PC-3 (cell line): ENCODE measurements around the gene USH2A. TPM values are rescaled to one million over a fixed set of nuclear protein-coding genes. Genes with fewer than 3 reads are reported as not detected.

Experiments used
- ATAC-seq: fragments of 200-7000 bp; cut with Tn5 transposase; 2 replicates; pipeline ENCODE4 v1.9.1; 2020; ENCODE audit warnings: mild to moderate bottlenecking, moderate library complexity
- BruUV-seq: library from RNA; stranded (reverse); fragments of 400-500 nt; replicated peaks from 2 replicates; lab custom pipeline; 2021; lab: Mats Ljungman, UMichigan
- CTCF ChIA-PET: fragments of 300-600 bp; sonication (Branson Sonifier 250); formaldehyde crosslinking; loops from one replicate; lab custom pipeline; 2022; ENCODE audit warnings: antibody characterized with exemption; lab: Charles Lee
- POLR2A ChIA-PET: fragments of 300-600 bp; sonication (Branson Sonifier 250); formaldehyde crosslinking; loops from one replicate; lab custom pipeline; 2022; ENCODE audit warnings: antibody characterized with exemption; ENCODE audit not compliant: unreplicated experiment; lab: Charles Lee
- DNase-seq: peaks from one replicate; pipeline ENCODE4 v3.0.0-alpha.2; 2015
- H2AFZ ChIP-seq: fragments of 300-600 bp; sonication (generic); 2 replicates; pipeline ENCODE4 v1.6.0; 2016; ENCODE audit warnings: antibody characterized with exemption, low read length
- H3F3A ChIP-seq: fragments of 300-600 bp; sonication (generic); one replicate; pipeline ENCODE4 v1.6.0; 2017; ENCODE audit warnings: antibody characterized with exemption, low read length, control low read depth, mild to moderate bottlenecking; ENCODE audit not compliant: unreplicated experiment
- H3K27ac ChIP-seq: fragments of 300-600 bp; sonication (generic); 2 replicates; pipeline ENCODE4 v1.5.1; 2016; ENCODE audit warnings: mild to moderate bottlenecking, low read length
- H3K27me3 ChIP-seq: fragments of 300-600 bp; sonication (generic); 2 replicates; pipeline ENCODE4 v1.6.1; 2016; ENCODE audit warnings: low read length, mixed read lengths
- H3K36me3 ChIP-seq: fragments of 300-600 bp; sonication (generic); 2 replicates; pipeline ENCODE4 v1.6.1; 2016; ENCODE audit warnings: low read depth, mixed run types, low read length, mixed read lengths
- H3K4me1 ChIP-seq: fragments of 300-600 bp; sonication (generic); 2 replicates; pipeline ENCODE4 v1.5.1; 2016; ENCODE audit warnings: low read length; ENCODE audit not compliant: insufficient read depth
- H3K4me2 ChIP-seq: fragments of 300-600 bp; sonication (generic); 2 replicates; pipeline ENCODE4 v1.6.0; 2016; ENCODE audit warnings: low read length
- H3K4me3 ChIP-seq: fragments of 300-600 bp; sonication (generic); 2 replicates; pipeline ENCODE4 v1.5.1; 2016; ENCODE audit warnings: mild to moderate bottlenecking, low read length, mixed read lengths
- H3K79me2 ChIP-seq: fragments of 300-600 bp; sonication (generic); 2 replicates; pipeline ENCODE4 v1.6.1; 2017; ENCODE audit warnings: low read length, mixed read lengths
- H3K9ac ChIP-seq: fragments of 300-600 bp; sonication (generic); 2 replicates; pipeline ENCODE4 v1.6.0; 2016; ENCODE audit warnings: mild to moderate bottlenecking, low read length
- H3K9me2 ChIP-seq: fragments of 300-600 bp; sonication (generic); replicated peaks from 2 replicates; pipeline ENCODE4 v1.6.1; 2016; ENCODE audit warnings: mixed run types, low read length, mixed read lengths
- H3K9me3 ChIP-seq: fragments of 300-600 bp; sonication (generic); 2 replicates; pipeline ENCODE4 v1.6.1; 2016; ENCODE audit warnings: low read length, mixed read lengths
- H4K20me1 ChIP-seq: fragments of 300-600 bp; sonication (generic); 2 replicates; pipeline ENCODE4 v1.6.1; 2016; ENCODE audit warnings: low read length, mixed read lengths
- EZH2 ChIP-seq: fragments of 300-600 bp; sonication (generic); IDR thresholded peaks from one replicate; pipeline ENCODE4 v1.6.1; 2017; ENCODE audit warnings: antibody characterized with exemption, mild to moderate bottlenecking, low read length; ENCODE audit not compliant: unreplicated experiment
- EZH2phosphoT487 ChIP-seq: fragments of 300-600 bp; sonication (generic); IDR thresholded peaks from 2 replicates; pipeline ENCODE4 v1.6.1; 2018; ENCODE audit warnings: mild to moderate bottlenecking, antibody characterized with exemption, low read length, borderline replicate concordance
- intact Hi-C: fragments of 100-400 bp; cut with micrococcal nuclease; formaldehyde crosslinking; loops from 2 replicates; pipeline ENCODE4 v1.9.0; 2023
- total RNA-seq: library from RNA; depleted of rRNA; stranded (reverse); fragments of >200 nt; gene quantifications from 2 replicates; pipeline ENCODE4 v1.2.3, GENCODE V29; 2014
- TF ChIP-seq, protein P1 (sequence below): fragments of 300-600 bp; sonication (generic); conservative IDR thresholded peaks from 2 replicates; pipeline ENCODE4 v1.5.1; 2017; ENCODE audit warnings: antibody characterized with exemption, low read depth, mild to moderate bottlenecking, low read length

Gene USH2A
- total RNA-seq, 1 experiment from 2014 or later, result not detected

DNA sequence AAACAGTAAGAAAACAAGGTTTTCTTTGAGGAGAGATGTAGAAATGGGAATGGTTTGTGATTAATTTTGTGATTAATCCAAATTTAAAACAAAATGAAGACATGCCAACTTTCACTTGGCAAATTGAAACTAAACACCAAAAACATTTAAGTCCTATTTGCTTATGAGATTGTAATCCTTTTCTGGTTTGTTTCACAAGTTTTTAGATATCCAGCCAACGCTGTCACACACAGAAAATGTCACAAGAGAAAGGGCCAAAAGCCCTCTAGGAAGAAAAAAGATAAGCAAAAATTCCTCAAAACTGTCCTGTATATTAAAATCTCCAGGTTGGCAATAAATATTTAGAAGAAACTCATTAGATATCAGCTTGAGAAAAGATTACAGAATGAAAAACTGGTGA, 2.5 kb downstream of the USH2A start:
- no peak for TF ChIP-seq EZH2
- no peak for TF ChIP-seq EZH2phosphoT487
- TF ChIP-seq, protein P1, sequence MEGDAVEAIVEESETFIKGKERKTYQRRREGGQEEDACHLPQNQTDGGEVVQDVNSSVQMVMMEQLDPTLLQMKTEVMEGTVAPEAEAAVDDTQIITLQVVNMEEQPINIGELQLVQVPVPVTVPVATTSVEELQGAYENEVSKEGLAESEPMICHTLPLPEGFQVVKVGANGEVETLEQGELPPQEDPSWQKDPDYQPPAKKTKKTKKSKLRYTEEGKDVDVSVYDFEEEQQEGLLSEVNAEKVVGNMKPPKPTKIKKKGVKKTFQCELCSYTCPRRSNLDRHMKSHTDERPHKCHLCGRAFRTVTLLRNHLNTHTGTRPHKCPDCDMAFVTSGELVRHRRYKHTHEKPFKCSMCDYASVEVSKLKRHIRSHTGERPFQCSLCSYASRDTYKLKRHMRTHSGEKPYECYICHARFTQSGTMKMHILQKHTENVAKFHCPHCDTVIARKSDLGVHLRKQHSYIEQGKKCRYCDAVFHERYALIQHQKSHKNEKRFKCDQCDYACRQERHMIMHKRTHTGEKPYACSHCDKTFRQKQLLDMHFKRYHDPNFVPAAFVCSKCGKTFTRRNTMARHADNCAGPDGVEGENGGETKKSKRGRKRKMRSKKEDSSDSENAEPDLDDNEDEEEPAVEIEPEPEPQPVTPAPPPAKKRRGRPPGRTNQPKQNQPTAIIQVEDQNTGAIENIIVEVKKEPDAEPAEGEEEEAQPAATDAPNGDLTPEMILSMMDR, result no peak
- Histone ChIP-seq H3K36me3 (no peaks in the 10 kb centered on the region), H4K20me1 (no peaks in the 10 kb centered on the region), H3K4me3 (no peak overlapping the region), H3K9me3 (no peaks in the 10 kb centered on the region), H3K9me2 (no peaks in the 10 kb centered on the region), H3K79me2 (no peaks in the 10 kb centered on the region), H3F3A (no peaks in the 10 kb centered on the region), H3K27me3 (no peaks in the 10 kb centered on the region), H3K4me1 (no peaks in the 10 kb centered on the region), H3K9ac (no peak overlapping the region), H3K27ac (no peak overlapping the region), H3K4me2 (no peak overlapping the region), H2AFZ (no peak overlapping the region)
- POLR2A ChIA-PET, result interaction anchor here (0.6 kb wide), 1 partner anchor 36 kb away, joined by 3 read pairs; no protein-coding TSS in a partner anchor
- no TSS peak for BruUV-seq
- DNase-seq (no peak), ATAC-seq (no peak)
- intact Hi-C loops, result no loop called here
- CTCF ChIA-PET, result no interaction called here

DNA sequence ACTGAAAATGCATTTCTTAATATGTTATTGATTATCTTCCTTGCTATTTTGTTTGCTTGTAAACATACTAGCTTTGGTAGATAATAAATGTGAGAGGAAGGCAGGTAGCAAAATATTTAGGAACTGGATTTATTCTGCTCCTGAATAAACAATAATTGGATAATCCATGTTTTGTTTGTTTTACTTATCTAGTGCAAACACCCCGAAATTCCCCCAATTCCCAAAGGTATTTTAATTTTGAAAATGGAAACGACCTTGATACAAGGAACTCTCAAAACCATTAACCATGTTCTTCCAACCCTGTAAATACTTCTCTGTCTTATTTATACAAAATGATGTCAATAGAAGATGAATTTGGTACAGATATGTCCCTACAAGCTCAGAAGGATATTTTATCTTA, 3.0 kb downstream of the USH2A start:
- Histone ChIP-seq H3K4me3 (no peak overlapping the region), H3K9me2 (no peaks in the 10 kb centered on the region), H4K20me1 (no peaks in the 10 kb centered on the region), H3K4me1 (no peaks in the 10 kb centered on the region), H3F3A (no peaks in the 10 kb centered on the region), H3K79me2 (no peaks in the 10 kb centered on the region), H3K36me3 (no peaks in the 10 kb centered on the region), H3K27ac (no peak overlapping the region), H3K9ac (no peak overlapping the region), H3K4me2 (no peak overlapping the region), H3K27me3 (no peaks in the 10 kb centered on the region), H3K9me3 (no peaks in the 10 kb centered on the region), H2AFZ (no peak overlapping the region)
- intact Hi-C loops, result no loop called here
- ChIA-PET POLR2A (no interaction called here), CTCF (no interaction called here)
- ATAC-seq, result no peak
- no peak for DNase-seq
- BruUV-seq, result no TSS peak
- TF ChIP-seq EZH2phosphoT487 (no peak), EZH2 (no peak)
- TF ChIP-seq, protein P1, result no peak

DNA sequence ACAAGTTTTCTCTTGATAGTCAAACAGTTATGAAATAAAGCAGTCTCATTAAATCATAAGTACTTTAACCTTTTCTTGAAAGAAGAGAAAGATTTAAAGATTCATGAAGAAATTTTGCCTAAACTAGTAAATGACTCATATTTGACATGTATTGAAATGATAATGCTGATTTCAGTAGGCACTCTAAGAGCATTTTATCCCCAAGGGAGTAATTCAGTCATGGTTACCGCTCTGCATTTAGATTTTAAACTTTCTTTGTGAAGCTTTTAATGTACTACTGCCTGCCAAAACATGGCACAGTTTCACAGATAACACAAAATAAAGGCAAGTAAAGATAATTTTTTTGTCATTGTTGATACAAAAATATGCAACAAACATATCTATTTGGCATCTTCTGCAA, 6.8 kb downstream of the USH2A start:
- Histone ChIP-seq H3K27me3 (no peaks in the 10 kb centered on the region), H3K4me1 (no peaks in the 10 kb centered on the region), H3K36me3 (no peaks in the 10 kb centered on the region), H3K9me3 (no peaks in the 10 kb centered on the region), H3K9ac (no peak overlapping the region), H3K27ac (no peak overlapping the region), H2AFZ (no peak overlapping the region), H3K9me2 (no peaks in the 10 kb centered on the region), H3K79me2 (no peaks in the 10 kb centered on the region), H3K4me3 (no peak overlapping the region), H3F3A (no peaks in the 10 kb centered on the region), H4K20me1 (no peaks in the 10 kb centered on the region), H3K4me2 (no peak overlapping the region)
- ChIA-PET CTCF (no interaction called here), POLR2A (no interaction called here)
- TF ChIP-seq, protein P1, result no peak
- TF ChIP-seq EZH2phosphoT487, result no peak
- TF ChIP-seq EZH2, result no peak
- DNase-seq (no peak), ATAC-seq (no peak)
- intact Hi-C loops, result no loop called here
- no TSS peak for BruUV-seq
